Measurements from ENCODE around the gene CPNE2.

DNA sequence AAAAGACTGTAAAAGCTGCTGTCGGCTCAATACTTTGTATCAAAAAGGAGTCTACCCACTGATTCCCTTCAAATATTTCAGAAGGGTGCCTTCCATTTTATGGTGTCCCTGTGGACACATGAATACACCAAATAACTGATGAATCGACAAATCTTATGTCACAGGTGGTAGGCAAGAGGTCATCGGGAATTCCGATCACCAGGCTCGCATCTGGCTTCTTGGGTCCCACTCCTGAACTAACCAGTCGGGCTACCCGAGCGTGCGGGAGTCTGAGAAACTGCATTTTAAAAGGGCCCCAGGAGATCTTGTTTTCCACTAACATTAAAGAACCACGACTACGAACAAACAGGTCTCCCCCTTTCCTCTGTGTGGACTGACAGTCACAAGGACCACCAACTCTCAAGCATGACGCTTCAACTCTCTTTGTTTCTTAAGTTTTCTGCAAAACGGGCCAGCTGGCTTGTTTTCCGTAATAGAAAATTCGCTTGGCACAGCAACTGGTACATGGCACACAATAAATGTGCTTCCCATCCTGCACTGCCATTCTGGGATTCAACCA is 92.6 kb downstream of the CPNE2 start:
- TF ChIP-seq, protein P1, sequence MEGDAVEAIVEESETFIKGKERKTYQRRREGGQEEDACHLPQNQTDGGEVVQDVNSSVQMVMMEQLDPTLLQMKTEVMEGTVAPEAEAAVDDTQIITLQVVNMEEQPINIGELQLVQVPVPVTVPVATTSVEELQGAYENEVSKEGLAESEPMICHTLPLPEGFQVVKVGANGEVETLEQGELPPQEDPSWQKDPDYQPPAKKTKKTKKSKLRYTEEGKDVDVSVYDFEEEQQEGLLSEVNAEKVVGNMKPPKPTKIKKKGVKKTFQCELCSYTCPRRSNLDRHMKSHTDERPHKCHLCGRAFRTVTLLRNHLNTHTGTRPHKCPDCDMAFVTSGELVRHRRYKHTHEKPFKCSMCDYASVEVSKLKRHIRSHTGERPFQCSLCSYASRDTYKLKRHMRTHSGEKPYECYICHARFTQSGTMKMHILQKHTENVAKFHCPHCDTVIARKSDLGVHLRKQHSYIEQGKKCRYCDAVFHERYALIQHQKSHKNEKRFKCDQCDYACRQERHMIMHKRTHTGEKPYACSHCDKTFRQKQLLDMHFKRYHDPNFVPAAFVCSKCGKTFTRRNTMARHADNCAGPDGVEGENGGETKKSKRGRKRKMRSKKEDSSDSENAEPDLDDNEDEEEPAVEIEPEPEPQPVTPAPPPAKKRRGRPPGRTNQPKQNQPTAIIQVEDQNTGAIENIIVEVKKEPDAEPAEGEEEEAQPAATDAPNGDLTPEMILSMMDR (IDR thresholded peaks at IDR 0.05; ENCODE audit: low read length) = no peak
- no peak for TF ChIP-seq EZH2 (IDR thresholded peaks at IDR 0.05; ENCODE audit: borderline replicate concordance, low read length)

Measured in OCI-LY1 (cell line).